Peyer's patch (tissue), 4 donors: ENCODE results near the gene GCC2. TPM values are rescaled to one million over a fixed set of nuclear protein-coding genes. Genes with fewer than 3 reads are reported as not detected.

Experiments
- DNase-seq, 3 donors: peaks; one replicate each; pipeline ENCODE4 v3.0.0-alpha.2; 2017 to 2019
- H3K27ac ChIP-seq, 4 donors: fragments of 200-600 bp; sonication (generic); one replicate each; pipeline ENCODE4 v1.5.1; 2016 to 2019
- H3K27me3 ChIP-seq, 2 donors: fragments of 200-600 bp; sonication (generic); one replicate each; pipeline ENCODE4 v1.5.1; 2019
- H3K36me3 ChIP-seq, 3 donors: fragments of 200-600 bp; sonication (generic); one replicate each; pipeline ENCODE4 v1.5.1; 2016 to 2019
- H3K4me1 ChIP-seq, 4 donors: fragments of 200-600 bp; sonication (generic); one replicate each; pipeline ENCODE4 v1.5.1; 2016 to 2019
- H3K4me3 ChIP-seq, 4 donors: fragments of 200-600 bp; sonication (generic); 1 replicate in 3 of 4; 2 replicates in 1 of 4; pipeline ENCODE4 v1.5.1; 2016 to 2019; ENCODE audit warnings: mild to moderate bottlenecking in 1 of 4
- H3K9me3 ChIP-seq, 4 donors: fragments of 200-600 bp; sonication (generic); one replicate each; pipeline ENCODE4 v1.5.1; 2016 to 2019; ENCODE audit warnings: mild to moderate bottlenecking in 1 of 4
- CTCF ChIP-seq, 6 experiments: fragments of 450-650 bp in 4 of 6; fragments of 200-600 bp in 2 of 6; sonication (generic) in 1 of 6; IDR thresholded peaks; one replicate each; pipeline ENCODE4 v1.5.1; 2017 to 2019; ENCODE audit warnings: antibody characterized with exemption in 6 of 6, mild to moderate bottlenecking in 3 of 6, moderate library complexity in 1 of 6
- POLR2A ChIP-seq, 2 donors: fragments of 450-650 bp; IDR thresholded peaks; one replicate each; pipeline ENCODE4 v1.5.1; 2017; ENCODE audit warnings: antibody characterized with exemption in 2 of 2, mild to moderate bottlenecking in 2 of 2, moderate library complexity in 2 of 2
- total RNA-seq, 4 donors: library from RNA; depleted of rRNA; stranded (reverse); fragments of >200 nt; gene quantifications; one replicate each; pipeline ENCODE4 v1.1.0, GENCODE V29; 2016

Gene GCC2
- total RNA-seq, 4 donors from 2014 or later, result 64.6 to 164 (median 95.6) TPM

GRCh38 chr2:108414256-108414876 is 34.6 kb upstream of the GCC2 start:
- Histone ChIP-seq H3K4me1 (no peaks in the 10 kb centered on the region), H3K4me3 (no peak overlapping the region), H3K36me3 (no peaks in the 10 kb centered on the region), H3K27me3 (no peaks in the 10 kb centered on the region), H3K9me3 (no peaks in the 10 kb centered on the region), H3K27ac (no peak overlapping the region)
- TF ChIP-seq CTCF (IDR thresholded peaks at IDR 0.05) (no peak), POLR2A (IDR thresholded peaks at IDR 0.05) (no peak)
- no peak for DNase-seq

GRCh38 chr2:108414945-108415344 is 34.1 kb upstream of the GCC2 start:
- H3K4me1 ChIP-seq, result no peaks in the 10 kb centered on the region
- H3K36me3 ChIP-seq, result no peaks in the 10 kb centered on the region
- H3K9me3 ChIP-seq, result no peaks in the 10 kb centered on the region
- no peak overlapping the region for H3K27ac ChIP-seq
- DNase-seq, result no peak
- no peak overlapping the region for H3K4me3 ChIP-seq
- no peaks in the 10 kb centered on the region for H3K27me3 ChIP-seq
- TF ChIP-seq POLR2A (IDR thresholded peaks at IDR 0.05), result no peak
- no peak for TF ChIP-seq CTCF (IDR thresholded peaks at IDR 0.05)

- TF ChIP-seq CTCF (IDR thresholded peaks at IDR 0.05) (peak in 4 of 6 experiments; percentile 11 to 68 (median 64)), POLR2A (IDR thresholded peaks at IDR 0.05) (no peak)
- Histone ChIP-seq H3K9me3 (no peaks in the 10 kb centered on the region), H3K36me3 (no peaks in the 10 kb centered on the region), H3K27ac (no peak overlapping the region), H3K4me3 (no peak overlapping the region), H3K4me1 (no peaks in the 10 kb centered on the region), H3K27me3 (no peaks in the 10 kb centered on the region)
- DNase-seq, result peak in 1 of 3 donors; percentile 60
Measured at GRCh38 chr2:108417254-108417653, 31.8 kb upstream of the GCC2 start.

GRCh38 chr2:108418416-108418815 is 30.6 kb upstream of the GCC2 start:
- H3K4me1 ChIP-seq, result no peaks in the 10 kb centered on the region
- TF ChIP-seq POLR2A (IDR thresholded peaks at IDR 0.05), result no peak
- TF ChIP-seq CTCF (IDR thresholded peaks at IDR 0.05), result no peak
- no peak overlapping the region for H3K4me3 ChIP-seq
- DNase-seq, result no peak
- no peaks in the 10 kb centered on the region for H3K36me3 ChIP-seq
- no peak overlapping the region for H3K27ac ChIP-seq
- no peaks in the 10 kb centered on the region for H3K9me3 ChIP-seq
- no peaks in the 10 kb centered on the region for H3K27me3 ChIP-seq

GRCh38 chr2:108423067-108423466 is 25.9 kb upstream of the GCC2 start:
- no peak overlapping the region for H3K4me3 ChIP-seq
- no peaks in the 10 kb centered on the region for H3K36me3 ChIP-seq
- no peaks in the 10 kb centered on the region for H3K27me3 ChIP-seq
- H3K9me3 ChIP-seq, result no peaks in the 10 kb centered on the region
- no peak for DNase-seq
- TF ChIP-seq CTCF (IDR thresholded peaks at IDR 0.05) (no peak), POLR2A (IDR thresholded peaks at IDR 0.05) (no peak)
- no peak overlapping the region for H3K27ac ChIP-seq
- H3K4me1 ChIP-seq, result no peaks in the 10 kb centered on the region
